D721Med (cell line): ENCODE results near the gene EMP1.

Experiments used
- DNase-seq: peaks from one replicate; pipeline ENCODE4 v3.0.0; 2011; ENCODE audit warnings: low spot score; ENCODE audit not compliant: insufficient read length
- FAIRE-seq: peaks from 2 replicates; lab custom pipeline; 2011; peaks lifted over from hg19 to GRCh38; lab: Jason Lieb, UNC
- CTCF ChIP-seq: IDR thresholded peaks from 2 replicates; pipeline ENCODE4 v1.5.1; 2012; ENCODE audit warnings: mild to moderate bottlenecking, control low read depth; ENCODE audit not compliant: insufficient read depth; ENCODE audit errors: missing control alignments

Gene EMP1, protein sequence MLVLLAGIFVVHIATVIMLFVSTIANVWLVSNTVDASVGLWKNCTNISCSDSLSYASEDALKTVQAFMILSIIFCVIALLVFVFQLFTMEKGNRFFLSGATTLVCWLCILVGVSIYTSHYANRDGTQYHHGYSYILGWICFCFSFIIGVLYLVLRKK

DNA sequence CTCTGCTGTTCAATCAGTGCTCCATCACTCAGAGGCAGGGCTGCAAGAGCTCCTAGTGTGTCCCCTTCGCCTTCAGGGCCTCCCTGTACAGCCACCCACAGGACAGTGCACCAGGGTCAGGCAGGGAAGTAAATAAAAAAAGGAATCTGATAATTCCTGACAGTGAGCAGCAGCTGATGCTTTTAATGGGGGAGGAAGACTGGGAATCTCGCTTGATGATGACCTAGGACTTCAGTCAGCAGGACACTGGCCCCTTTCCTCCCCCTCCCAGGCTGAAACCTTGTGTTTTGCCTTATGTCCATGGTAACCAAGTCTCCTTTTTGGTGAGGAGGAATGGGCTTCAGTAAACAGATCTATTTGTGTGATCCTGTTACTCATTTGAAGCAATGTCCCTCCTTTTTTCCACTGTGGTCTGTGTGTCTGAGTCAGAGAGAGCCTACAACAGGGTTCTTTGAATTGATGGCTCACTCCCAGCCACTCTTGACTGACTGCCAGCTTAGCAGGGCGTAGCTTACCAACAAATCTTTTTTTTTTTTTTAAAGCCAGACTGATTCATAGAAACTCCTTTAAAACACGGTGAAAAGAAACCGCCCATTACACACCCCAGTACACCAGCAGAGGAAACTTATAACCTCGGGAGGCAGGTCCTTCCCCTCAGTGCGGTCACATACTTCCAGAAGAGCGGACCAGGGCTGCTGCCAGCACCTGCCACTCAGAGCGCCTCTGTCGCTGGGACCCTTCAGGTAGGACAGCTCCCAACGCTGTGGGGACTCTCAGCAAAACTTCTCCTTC is at the start of gene EMP1:
EMP1 (plus strand) TSS at position 597 of the 792 bp plus-strand sequence. CDS start 14,785 bp downstream, outside the sequence.
- FAIRE-seq (no peak), DNase-seq (no peak)
- TF ChIP-seq CTCF = no peak

DNA sequence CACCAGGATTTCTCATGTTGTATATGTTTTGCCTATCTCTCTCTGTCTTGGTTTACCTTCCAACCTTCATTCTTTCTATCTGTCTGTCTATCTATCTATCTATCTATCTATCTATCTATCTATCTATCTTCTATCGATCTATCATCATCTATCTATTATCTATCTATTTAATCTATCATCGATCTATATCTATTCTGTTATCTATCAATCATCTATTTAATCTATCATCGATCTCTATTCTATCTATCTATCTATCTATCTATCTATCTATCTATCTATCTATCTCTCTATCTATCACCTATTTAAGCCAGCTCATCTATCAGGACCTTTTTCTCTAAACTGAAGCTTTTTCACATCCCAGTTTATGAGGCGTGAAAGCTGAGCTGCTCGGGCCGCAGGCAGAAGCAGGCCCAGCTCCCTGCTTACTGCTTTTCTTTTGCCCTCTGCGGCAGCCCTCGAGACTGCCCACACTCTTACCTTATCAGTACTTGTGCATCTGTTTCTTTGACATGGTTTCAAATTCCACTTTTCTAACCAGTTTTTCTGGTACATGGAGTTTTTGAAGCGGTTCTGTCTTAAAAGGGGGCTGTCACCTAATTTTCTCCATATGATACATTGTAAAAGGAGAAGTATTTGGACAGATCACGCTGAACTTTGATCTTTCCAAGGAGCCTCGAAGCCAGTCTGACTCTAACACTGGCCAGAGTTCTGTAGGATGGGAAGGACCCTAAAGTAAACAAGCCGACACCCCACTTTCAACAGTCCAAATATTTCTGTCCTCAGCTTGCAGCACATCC is 48.6 kb upstream of the EMP1 start:
- DNase-seq = no peak
- no peak for TF ChIP-seq CTCF
- no peak for FAIRE-seq

- TF ChIP-seq CTCF = no peak
- FAIRE-seq = no peak
Measured at GRCh38 chr12:13148485-13148847, 48.1 kb upstream of the EMP1 start.

GRCh38 chr12:13149411-13149810 is 47.1 kb upstream of the EMP1 start:
- FAIRE-seq = no peak

More at GRCh38 chr12:13148485-13148847, 48.1 kb upstream of the EMP1 start:
- DNase-seq = no peak

GRCh38 chr12:13152281-13152680 is 44.2 kb upstream of the EMP1 start:
- FAIRE-seq (no peak), DNase-seq (no peak)
- no peak for TF ChIP-seq CTCF

More at GRCh38 chr12:13149411-13149810, 47.1 kb upstream of the EMP1 start:
- no peak for DNase-seq
- no peak for TF ChIP-seq CTCF

GRCh38 chr12:13152756-13153155 is 43.8 kb upstream of the EMP1 start:
- TF ChIP-seq CTCF = no peak
- FAIRE-seq = no peak
- no peak for DNase-seq
